IMR-90 (cell line): ENCODE results near the gene DZIP1L. TPM values are rescaled to one million over a fixed set of nuclear protein-coding genes. Genes with fewer than 3 reads are reported as not detected.

Source experiments
- ATAC-seq: fragments of 200-7000 bp; cut with Tn5 transposase; 2 replicates; pipeline ENCODE4 v1.9.1; 2020; ENCODE audit warnings: low read depth, mild to moderate bottlenecking, moderate library complexity
- BruUV-seq: library from RNA; stranded (reverse); fragments of 400-500 nt; replicated peaks from 2 replicates; lab custom pipeline; 2021; lab: Mats Ljungman, UMichigan
- CTCF ChIA-PET: fragments of 300-600 bp; formaldehyde crosslinking; extraction: SDS; loops from one replicate; lab custom pipeline; 2021; ENCODE audit warnings: antibody characterized with exemption; lab: Yijun Ruan, JAX
- POLR2A ChIA-PET: fragments of 300-600 bp; sonication (Branson Sonifier 250); formaldehyde crosslinking; loops from one replicate; lab custom pipeline; 2022; ENCODE audit warnings: antibody characterized with exemption; ENCODE audit not compliant: unreplicated experiment; lab: Charles Lee
- DNase-seq: peaks from one replicate; pipeline ENCODE4 v3.0.0; 2013
- H2AFZ ChIP-seq: replicated peaks from 2 replicates; pipeline ENCODE3; 2013; ENCODE audit warnings: low read length, mild to moderate bottlenecking; ENCODE audit not compliant: poor library complexity
- H2AK5ac ChIP-seq: 2 replicates; pipeline ENCODE4 v1.6.1; 2013; ENCODE audit warnings: low read depth, low read length, inconsistent platforms
- H2AK9ac ChIP-seq: replicated peaks from 2 replicates; pipeline ENCODE3; 2013; ENCODE audit warnings: mild to moderate bottlenecking, low read depth, low read length, moderate library complexity; ENCODE audit not compliant: poor library complexity
- H2BK120ac ChIP-seq: 2 replicates; pipeline ENCODE4 v1.6.1; 2013; ENCODE audit warnings: low read depth, low read length, inconsistent platforms
- H2BK15ac ChIP-seq: 3 replicates; pipeline ENCODE4 v1.6.1; 2013; ENCODE audit warnings: low read depth, low read length, inconsistent platforms
- H2BK20ac ChIP-seq: 2 replicates; pipeline ENCODE4 v1.6.1; 2013; ENCODE audit warnings: low read depth, mild to moderate bottlenecking, inconsistent platforms, low read length, moderate library complexity
- H2BK5ac ChIP-seq: 2 replicates; pipeline ENCODE4 v1.6.1; 2013; ENCODE audit warnings: mild to moderate bottlenecking, low read depth, low read length, inconsistent platforms; ENCODE audit not compliant: poor library complexity, severe bottlenecking
- H3K14ac ChIP-seq: replicated peaks from 2 replicates; pipeline ENCODE4 v1.6.1; 2013; ENCODE audit warnings: low read depth, low read length, inconsistent platforms
- H3K18ac ChIP-seq: 2 replicates; pipeline ENCODE4 v1.6.1; 2013; ENCODE audit warnings: low read depth, low read length, control low read depth
- H3K23ac ChIP-seq: 2 replicates; pipeline ENCODE4 v1.6.1; 2013; ENCODE audit warnings: low read depth, low read length, inconsistent platforms
- H3K27ac ChIP-seq: 2 replicates; pipeline ENCODE4 v1.5.1; 2013; ENCODE audit warnings: mild to moderate bottlenecking, control low read depth, low read length; ENCODE audit not compliant: insufficient read depth
- H3K27me3 ChIP-seq: 2 replicates; pipeline ENCODE4 v1.6.1; 2013; ENCODE audit warnings: low read length; ENCODE audit not compliant: control insufficient read depth, insufficient read depth
- H3K36me3 ChIP-seq: 2 replicates; pipeline ENCODE4 v1.6.1; 2013; ENCODE audit warnings: low read length, mixed read lengths; ENCODE audit not compliant: control insufficient read depth, insufficient read depth
- H3K4ac ChIP-seq: 2 replicates; pipeline ENCODE4 v1.6.1; 2013; ENCODE audit warnings: low read depth, low read length, inconsistent platforms
- H3K4me1 ChIP-seq: 2 replicates; pipeline ENCODE4 v1.6.1; 2013; ENCODE audit warnings: low read length, mixed read lengths; ENCODE audit not compliant: control insufficient read depth, insufficient read depth
- H3K4me2 ChIP-seq: 2 replicates; pipeline ENCODE4 v1.6.1; 2013; ENCODE audit warnings: low read depth, mild to moderate bottlenecking, control low read depth, low read length, moderate library complexity
- H3K4me3 ChIP-seq: 2 replicates; pipeline ENCODE4 v1.5.1; 2013; ENCODE audit warnings: low read depth, mild to moderate bottlenecking, control low read depth, low read length, moderate library complexity; ENCODE audit not compliant: insufficient read depth
- H3K56ac ChIP-seq: 2 replicates; pipeline ENCODE4 v1.6.1; 2013; ENCODE audit warnings: low read length, inconsistent platforms; ENCODE audit not compliant: insufficient read depth; ENCODE audit errors: extremely low read depth
- H3K79me1 ChIP-seq, 2 experiments: 2 replicates each; pipeline ENCODE4 v1.6.1; 2013; ENCODE audit warnings: low read length in 2 of 2, inconsistent platforms in 1 of 2, low read depth in 1 of 2
- H3K9ac ChIP-seq: 2 replicates; pipeline ENCODE4 v1.6.1; 2013; ENCODE audit warnings: low read depth, low read length, control low read depth
- H3K9me1 ChIP-seq: 2 replicates; pipeline ENCODE4 v1.6.1; 2013; ENCODE audit warnings: low read length, inconsistent platforms; ENCODE audit not compliant: insufficient read depth
- H3K9me3 ChIP-seq: 2 replicates; pipeline ENCODE4 v1.6.1; 2013; ENCODE audit warnings: low read length; ENCODE audit not compliant: control insufficient read depth, insufficient read depth
- H4K20me1 ChIP-seq: 2 replicates; pipeline ENCODE4 v1.6.1; 2013; ENCODE audit warnings: low read length, inconsistent platforms; ENCODE audit not compliant: insufficient read depth
- H4K5ac ChIP-seq: 2 replicates; pipeline ENCODE4 v1.6.1; 2013; ENCODE audit warnings: mild to moderate bottlenecking, low read depth, low read length, control low read depth
- H4K8ac ChIP-seq, 2 experiments: 2 replicates each; pipeline ENCODE4 v1.6.1; 2013; ENCODE audit warnings: low read depth in 2 of 2, low read length in 2 of 2, control low read depth in 1 of 2, inconsistent platforms in 1 of 2
- H4K91ac ChIP-seq: 2 replicates; pipeline ENCODE4 v1.6.1; 2013; ENCODE audit warnings: low read depth, low read length, inconsistent platforms; ENCODE audit not compliant: insufficient read depth
- BHLHE40 ChIP-seq: fragments of 150-350 bp; IDR thresholded peaks from 2 replicates; pipeline ENCODE4 v1.6.1; 2016; ENCODE audit warnings: mild to moderate bottlenecking, low read depth, low read length
- CHD1 ChIP-seq: IDR thresholded peaks from 2 replicates; pipeline ENCODE4 v1.6.1; 2012; ENCODE audit warnings: low read depth, low read length, improper control_type of control experiment
- CTCF ChIP-seq: conservative IDR thresholded peaks from 2 replicates; pipeline ENCODE4 v1.5.1; 2012; ENCODE audit warnings: mild to moderate bottlenecking, low read depth, low read length, improper control_type of control experiment
- MAZ ChIP-seq: IDR thresholded peaks from 2 replicates; pipeline ENCODE4 v1.6.1; 2012; ENCODE audit warnings: low read depth, mild to moderate bottlenecking, low read length, improper control_type of control experiment, moderate library complexity, borderline replicate concordance
- RFX5 ChIP-seq: IDR thresholded peaks from 2 replicates; pipeline ENCODE4 v1.8.0; 2012; ENCODE audit warnings: low read depth, mild to moderate bottlenecking, low read length, moderate library complexity
- WGBS, 2 experiments: methylation state at CpG; one replicate each; pipeline versions ENCODE4 v1.1.5 to v1.1.7; 2013; ENCODE audit warnings: missing lambda C conversion rate in 2 of 2; ENCODE audit not compliant: insufficient read length in 1 of 2; ENCODE audit errors: extremely low coverage in 2 of 2; 5-methylcytosine and 5-hydroxymethylcytosine counted together
- dilution Hi-C: fragments of 300-500 bp; cut with HindIII; formaldehyde crosslinking; loops from one replicate; pipeline ENCODE4 v1.14.3; 2018; ENCODE audit warnings: low sequenced_read_pairs; ENCODE audit not compliant: unreplicated experiment
- in situ Hi-C: fragments of 300-500 bp; cut with MboI; formaldehyde crosslinking; loops from 3 replicates; pipeline ENCODE4 v1.14.3; 2019; ENCODE audit warnings: low sequenced_read_pairs, inconsistent platforms, mixed read lengths
- intact Hi-C: fragments of 100-400 bp; cut with micrococcal nuclease; formaldehyde crosslinking; loops from 2 replicates; pipeline ENCODE4 v1.10.0; 2022
- polyA plus RNA-seq, 3 experiments: library from polyadenylated mRNA; depleted of rRNA; stranded (reverse); fragments of >200 nt; gene quantifications; 2 replicates each; pipeline ENCODE4 v1.2.3, GENCODE V29; 2012; ENCODE audit warnings: low replicate concordance in 1 of 3
- total RNA-seq: library from RNA; depleted of rRNA; stranded (reverse); fragments of >200 nt; gene quantifications from 2 replicates; pipeline ENCODE4 v1.2.3, GENCODE V29; 2012

Gene DZIP1L
- total and polyA plus RNA-seq, 2 of the 4 experiments (the other 2 are of a cell fraction): 12.9 to 14.7 TPM

- no peak for TF ChIP-seq MAZ
- TF ChIP-seq BHLHE40: no peak
- TF ChIP-seq CHD1: no peak
- no peak for TF ChIP-seq RFX5
- no peak for TF ChIP-seq CTCF
- H3K9ac ChIP-seq: no peak overlapping the region
- H2BK20ac ChIP-seq: no peak overlapping the region
- no peak overlapping the region for H2BK15ac ChIP-seq
- no peaks in the 10 kb centered on the region for H3K9me3 ChIP-seq
- intact Hi-C loops (no loop called here), dilution Hi-C loops (no loop called here), in situ Hi-C loops (no loop called here)
- H2AK5ac ChIP-seq: no peak overlapping the region
- H3K4me2 ChIP-seq: no peak overlapping the region
- H3K79me1 ChIP-seq: no peaks in the 10 kb centered on the region
- no peak overlapping the region for H3K23ac ChIP-seq
- no TSS peak for BruUV-seq
- no peak overlapping the region for H2BK5ac ChIP-seq
- ChIA-PET POLR2A (no interaction called here), CTCF (no interaction called here)
- H3K18ac ChIP-seq: no peak overlapping the region
- H4K8ac ChIP-seq: no peak overlapping the region
- peaks cover 17% of the 10 kb centered on the region for H3K27me3 ChIP-seq
- H2AK9ac ChIP-seq: no peak overlapping the region
- no peak overlapping the region for H4K91ac ChIP-seq
- H3K9me1 ChIP-seq: no peaks in the 10 kb centered on the region
- no peak overlapping the region for H3K27ac ChIP-seq
- no peak overlapping the region for H3K56ac ChIP-seq
- no peak overlapping the region for H3K4ac ChIP-seq
- H3K14ac ChIP-seq: no peak overlapping the region
- H2BK120ac ChIP-seq: no peak overlapping the region
- H3K4me3 ChIP-seq: no peak overlapping the region
- no peaks in the 10 kb centered on the region for H3K4me1 ChIP-seq
- H4K20me1 ChIP-seq: no peaks in the 10 kb centered on the region
- no peak overlapping the region for H4K5ac ChIP-seq
- H2AFZ ChIP-seq: no peak overlapping the region
- ATAC-seq: peak; percentile 29; the same call in 1 of the 2 replicates
- no peaks in the 10 kb centered on the region for H3K36me3 ChIP-seq
- DNase-seq: no peak
- no CpG with 5 or more reads among the region's 3 CpGs for WGBS, 2 experiments
Measured at GRCh38 chr3:138135146-138135832, 19.9 kb upstream of the DZIP1L start.
